Naive thymus-derived CD4-positive, alpha-beta T cell (primary cell): ENCODE data around the gene TBC1D32. TPM values are rescaled to one million over a fixed set of nuclear protein-coding genes. Genes with fewer than 3 reads are reported as not detected.

Source experiments
- ATAC-seq: fragments of 150-1000 bp; cut with Tn5 transposase; 2 replicates; pipeline ENCODE4 v1.10.0; 2021; ENCODE audit warnings: mild to moderate bottlenecking, moderate library complexity
- CTCF ChIA-PET: fragments of 350-600 bp; sonication (Branson Sonifier 250); formaldehyde crosslinking; loops from one replicate; lab custom pipeline; 2021; ENCODE audit warnings: antibody characterized with exemption; lab: Charles Lee
- POLR2A ChIA-PET: fragments of 350-600 bp; sonication (Branson Sonifier 250); formaldehyde crosslinking; loops from one replicate; lab custom pipeline; 2021; ENCODE audit warnings: antibody characterized with exemption, inconsistent platforms; lab: Charles Lee
- DNase-seq, 9 donors: peaks; one replicate each; pipeline versions ENCODE4 v3.0.0 to v3.0.0-alpha.2; 2020 to 2022; ENCODE audit warnings: mixed read lengths in 1 of 9
- H3K27ac ChIP-seq: one replicate; pipeline ENCODE4 v1.7.0; 2013; ENCODE audit warnings: mild to moderate bottlenecking, low read depth, low read length, moderate library complexity
- H3K27me3 ChIP-seq, 2 donors: one replicate each; pipeline ENCODE4 v1.7.0; 2013; ENCODE audit warnings: low read length in 2 of 2, mild to moderate bottlenecking in 2 of 2, moderate library complexity in 2 of 2; ENCODE audit not compliant: control insufficient read depth in 2 of 2, insufficient read depth in 2 of 2
- H3K36me3 ChIP-seq, 3 experiments: 1 replicate in 2 of 3; 2 replicates in 1 of 3; pipeline ENCODE4 v1.7.0; 2013; ENCODE audit warnings: low read length in 3 of 3, mild to moderate bottlenecking in 3 of 3, moderate library complexity in 1 of 3; ENCODE audit not compliant: insufficient read depth in 3 of 3, control insufficient read depth in 2 of 3
- H3K4me1 ChIP-seq, 2 donors: one replicate each; pipeline ENCODE4 v1.7.0; 2013; ENCODE audit warnings: low read length in 2 of 2, mild to moderate bottlenecking in 2 of 2, moderate library complexity in 1 of 2; ENCODE audit not compliant: control insufficient read depth in 2 of 2, insufficient read depth in 2 of 2
- H3K4me3 ChIP-seq: 2 replicates; pipeline ENCODE4 v1.7.0; 2013; ENCODE audit warnings: mild to moderate bottlenecking, low read length
- H3K9me3 ChIP-seq, 3 experiments: 1 replicate in 2 of 3; 2 replicates in 1 of 3; pipeline ENCODE4 v1.7.0; 2013; ENCODE audit warnings: low read length in 3 of 3; ENCODE audit not compliant: control insufficient read depth in 2 of 3
- H3K27ac Mint-ChIP-seq, 9 donors: one replicate each; pipeline ENCODE4 v1.8.0; 2020 to 2022; ENCODE audit warnings: mixed read lengths in 9 of 9, mild to moderate bottlenecking in 8 of 9, moderate library complexity in 5 of 9, inconsistent platforms in 2 of 9
- H3K27me3 Mint-ChIP-seq, 5 donors: one replicate each; pipeline ENCODE4 v1.8.0; 2021 to 2022; ENCODE audit warnings: mixed read lengths in 5 of 5, mild to moderate bottlenecking in 1 of 5
- H3K36me3 Mint-ChIP-seq, 5 donors: one replicate each; pipeline ENCODE4 v1.8.0; 2020 to 2022; ENCODE audit warnings: mixed read lengths in 5 of 5, mild to moderate bottlenecking in 3 of 5, inconsistent platforms in 1 of 5
- H3K4me1 Mint-ChIP-seq, 7 donors: one replicate each; pipeline ENCODE4 v1.8.0; 2020 to 2022; ENCODE audit warnings: mixed read lengths in 7 of 7, mild to moderate bottlenecking in 3 of 7, inconsistent platforms in 1 of 7
- H3K4me3 Mint-ChIP-seq, 10 donors: one replicate each; pipeline ENCODE4 v1.8.0; 2020 to 2022; ENCODE audit warnings: mild to moderate bottlenecking in 10 of 10, mixed read lengths in 10 of 10, moderate library complexity in 6 of 10, inconsistent platforms in 2 of 10
- H3K9me3 Mint-ChIP-seq, 11 donors: one replicate each; pipeline ENCODE4 v1.8.0; 2020 to 2022; ENCODE audit warnings: mixed read lengths in 11 of 11, mild to moderate bottlenecking in 4 of 11, inconsistent platforms in 1 of 11, moderate library complexity in 1 of 11
- intact Hi-C, 2 donors: fragments of 100-400 bp; cut with micrococcal nuclease; formaldehyde crosslinking; loops; one replicate each; pipeline ENCODE4 v1.15.1; 2023
- polyA plus RNA-seq, 2 donors: library from polyadenylated mRNA; unstranded; fragments of 300-500 nt; fragmentation: Illumina TruSeq; gene quantifications; one replicate each; pipeline ENCODE4 v1.2.3, GENCODE V29; 2021
- total RNA-seq, 6 experiments: library from RNA in 5 of 6; stranded (reverse) in 5 of 6; gene quantifications; 1 replicate in 5 of 6; 2 replicates in 1 of 6; pipeline ENCODE4 v1.2.3 and lab custom pipeline; 2021 to 2026

TBC1D32 gene
- total and polyA plus RNA-seq, 7 experiments from 2014 or later, result 2.2 to 17.7 (median 14.7) TPM

DNA sequence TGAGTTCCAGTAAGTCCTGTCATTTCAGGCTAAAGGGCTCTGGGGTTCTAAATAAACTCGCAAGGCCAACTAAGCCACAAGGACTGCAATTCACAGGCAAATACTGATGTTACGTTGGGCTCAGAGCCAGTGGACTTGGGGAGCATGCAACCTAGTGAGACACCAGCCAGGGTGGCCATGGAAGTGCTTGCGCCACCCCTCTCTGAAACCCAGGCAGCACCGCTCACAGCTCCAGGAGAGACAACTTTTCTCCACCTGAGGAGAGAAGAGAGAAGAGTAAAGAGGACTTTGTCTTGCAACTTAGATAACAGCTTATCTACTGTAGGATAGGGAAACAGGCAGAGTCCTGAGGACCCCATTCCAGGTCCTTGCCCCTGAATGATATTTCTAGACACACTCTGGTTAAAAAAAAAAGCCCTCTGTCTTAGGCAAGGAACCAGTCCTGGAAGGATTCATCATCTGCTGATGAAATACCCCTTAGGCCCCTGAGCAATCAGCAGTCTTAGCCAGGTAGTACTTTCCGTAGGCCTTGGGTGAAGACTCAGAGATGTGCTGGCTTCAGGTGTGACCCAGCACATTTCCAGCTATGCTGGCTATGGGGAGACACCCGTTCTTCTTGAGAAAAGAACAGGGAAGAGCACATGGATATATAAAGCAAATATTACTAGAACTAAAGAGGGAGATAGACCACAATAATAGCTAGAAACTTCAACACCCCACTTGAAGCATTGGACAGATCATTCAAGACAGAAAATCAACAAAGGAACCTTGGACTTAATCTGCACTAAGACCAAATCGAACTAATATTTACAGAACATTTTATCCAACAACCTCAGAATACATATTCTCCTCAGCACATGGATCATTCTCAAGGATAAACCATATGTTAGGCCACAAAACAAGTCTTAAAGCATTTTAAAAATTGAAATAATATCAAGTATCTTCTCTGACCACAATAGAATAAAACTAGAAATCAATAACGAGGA is 31.5 kb upstream of the TBC1D32 start:
- H3K27me3 Mint-ChIP-seq, result peaks cover 8 to 27% (median 16%) of the 10 kb centered on the region in 5 donors
- H3K27ac Mint-ChIP-seq, result no peak overlapping the region
- H3K9me3 ChIP-seq, result no peaks in the 10 kb centered on the region
- H3K27ac ChIP-seq, result no peak overlapping the region
- intact Hi-C loops, result no loop called here
- no peaks in the 10 kb centered on the region for H3K4me1 ChIP-seq
- no peak overlapping the region for H3K4me3 Mint-ChIP-seq
- ChIA-PET CTCF (no interaction called here), POLR2A (no interaction called here)
- no peaks in the 10 kb centered on the region for H3K9me3 Mint-ChIP-seq
- DNase-seq (no peak), ATAC-seq (no peak)
- H3K4me3 ChIP-seq, result no peak overlapping the region
- no peaks in the 10 kb centered on the region for H3K36me3 ChIP-seq
- H3K36me3 Mint-ChIP-seq, result no peaks in the 10 kb centered on the region
- H3K4me1 Mint-ChIP-seq, result no peaks in the 10 kb centered on the region
- no peaks in the 10 kb centered on the region for H3K27me3 ChIP-seq

DNA sequence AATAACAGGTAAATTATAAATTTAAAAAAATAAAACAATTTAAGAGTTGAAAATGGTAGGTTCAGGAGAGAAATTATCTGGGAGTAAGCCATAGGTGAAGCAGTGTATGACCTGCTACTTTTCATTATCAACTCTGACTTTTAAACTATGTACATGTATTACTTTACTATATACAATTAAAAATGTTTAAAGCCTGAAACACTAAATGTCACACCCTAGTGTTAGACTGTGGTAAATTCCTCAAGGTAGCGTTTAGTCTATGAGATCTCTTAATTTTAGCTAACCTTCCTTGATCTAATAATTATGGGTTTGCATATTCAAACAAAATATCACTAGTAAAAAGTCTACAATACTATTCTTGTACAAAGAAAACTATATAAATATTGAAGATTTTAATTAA is 22.3 kb upstream of the TBC1D32 start:
- no peak overlapping the region for H3K4me3 ChIP-seq
- ChIA-PET POLR2A (no interaction called here), CTCF (no interaction called here)
- H3K27ac ChIP-seq, result no peak overlapping the region
- Mint-ChIP-seq H3K36me3 (no peaks in the 10 kb centered on the region), H3K27me3 (peaks cover 21 to 39% (median 32%) of the 10 kb centered on the region in 5 donors), H3K4me3 (no peak overlapping the region), H3K4me1 (no peaks in the 10 kb centered on the region), H3K9me3 (no peaks in the 10 kb centered on the region), H3K27ac (no peak overlapping the region)
- H3K4me1 ChIP-seq, result no peaks in the 10 kb centered on the region
- H3K36me3 ChIP-seq, result no peaks in the 10 kb centered on the region
- DNase-seq (no peak), ATAC-seq (no peak)
- intact Hi-C loops, result loop anchor here in 1 of 2 donors (5.0 kb wide), 1 partner anchor 299 kb away; no protein-coding TSS in a partner anchor
- H3K27me3 ChIP-seq, result no peaks in the 10 kb centered on the region
- no peaks in the 10 kb centered on the region for H3K9me3 ChIP-seq

- Histone ChIP-seq H3K4me1 (no peaks in the 10 kb centered on the region), H3K27ac (no peak overlapping the region), H3K9me3 (no peaks in the 10 kb centered on the region), H3K36me3 (no peaks in the 10 kb centered on the region), H3K4me3 (no peak overlapping the region), H3K27me3 (no peaks in the 10 kb centered on the region)
- H3K4me3 Mint-ChIP-seq, result no peak overlapping the region
- ChIA-PET POLR2A (no interaction called here), CTCF (interaction anchor here (1.1 kb wide), 1 partner anchor 498 kb away, joined by 3 read pairs; no protein-coding TSS in a partner anchor)
- no peaks in the 10 kb centered on the region for H3K36me3 Mint-ChIP-seq
- H3K9me3 Mint-ChIP-seq, result no peaks in the 10 kb centered on the region
- DNase-seq (no peak), ATAC-seq (no peak)
- no peaks in the 10 kb centered on the region for H3K4me1 Mint-ChIP-seq
- intact Hi-C loops, result loop anchor here in 1 of 2 donors (1.0 to 5.0 kb wide), 3 partner anchors 297 to 679 kb away; no protein-coding TSS in a partner anchor
- no peak overlapping the region for H3K27ac Mint-ChIP-seq
- H3K27me3 Mint-ChIP-seq, result peaks cover 23 to 46% (median 31%) of the 10 kb centered on the region in 5 donors
These were observed 20.5 kb upstream of the TBC1D32 start for GRCh38 chr6:121354764-121355163.

DNA sequence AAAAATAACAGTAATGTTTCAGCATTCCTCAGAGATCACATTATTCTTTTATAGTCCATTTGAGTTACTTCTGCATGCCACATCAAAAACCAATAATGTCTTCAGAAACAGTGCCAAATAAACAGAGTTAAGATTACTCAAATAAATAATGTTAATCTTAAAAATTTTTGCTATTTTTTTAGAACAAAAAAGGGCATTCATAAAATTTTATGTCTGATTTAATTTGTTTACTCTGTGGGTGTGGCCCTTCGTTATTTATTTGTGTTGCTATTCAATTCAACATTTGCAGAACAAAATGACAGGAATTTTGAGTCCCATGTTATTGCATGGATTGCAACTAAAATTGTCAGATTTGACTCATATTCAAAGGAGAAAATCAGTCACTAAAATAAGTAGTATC is 18.7 kb upstream of the TBC1D32 start:
- Histone ChIP-seq H3K4me3 (no peak overlapping the region), H3K9me3 (no peaks in the 10 kb centered on the region), H3K4me1 (no peaks in the 10 kb centered on the region), H3K36me3 (no peaks in the 10 kb centered on the region), H3K27me3 (no peaks in the 10 kb centered on the region), H3K27ac (no peak overlapping the region)
- Mint-ChIP-seq H3K4me1 (no peaks in the 10 kb centered on the region), H3K27ac (no peak overlapping the region), H3K27me3 (peaks cover 21 to 42% (median 33%) of the 10 kb centered on the region in 5 donors), H3K36me3 (no peaks in the 10 kb centered on the region), H3K9me3 (no peaks in the 10 kb centered on the region), H3K4me3 (no peak overlapping the region)
- ATAC-seq, result no peak
- intact Hi-C loops, result loop anchor here in 1 of 2 donors (5.0 kb wide), 1 partner anchor 494 kb away; no protein-coding TSS in a partner anchor
- POLR2A ChIA-PET, result no interaction called here
- no peak for DNase-seq
- CTCF ChIA-PET, result no interaction called here

DNA sequence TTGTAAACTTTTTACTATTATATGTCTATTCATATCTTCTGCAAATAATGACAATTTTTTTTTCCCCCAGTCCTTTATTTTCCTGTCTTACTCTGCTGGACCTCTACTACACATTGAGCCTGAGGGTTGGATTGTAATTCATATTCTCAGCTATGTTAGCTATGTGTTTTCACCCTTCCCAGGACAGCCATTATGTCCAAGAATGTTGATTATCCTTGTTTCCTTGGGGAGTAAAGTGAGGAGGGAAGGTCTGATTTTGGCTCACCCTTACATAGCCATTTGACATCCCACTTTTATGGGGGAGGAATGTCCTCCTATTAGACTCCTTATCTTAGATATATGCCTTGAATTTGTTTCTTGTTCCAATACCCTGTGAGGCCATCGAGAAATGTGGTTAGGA is 17.6 kb upstream of the TBC1D32 start:
- H3K4me1 Mint-ChIP-seq, result no peaks in the 10 kb centered on the region
- Histone ChIP-seq H3K27ac (no peak overlapping the region), H3K4me1 (no peaks in the 10 kb centered on the region), H3K9me3 (no peaks in the 10 kb centered on the region), H3K36me3 (no peaks in the 10 kb centered on the region), H3K4me3 (no peak overlapping the region), H3K27me3 (no peaks in the 10 kb centered on the region)
- intact Hi-C loops, result loop anchor here in 1 of 2 donors (5.0 kb wide), 1 partner anchor 495 kb away; no protein-coding TSS in a partner anchor
- H3K36me3 Mint-ChIP-seq, result no peaks in the 10 kb centered on the region
- no peak for DNase-seq
- no peak for ATAC-seq
- peaks cover 21 to 35% (median 31%) of the 10 kb centered on the region in 5 donors for H3K27me3 Mint-ChIP-seq
- ChIA-PET CTCF (no interaction called here), POLR2A (no interaction called here)
- no peak overlapping the region for H3K27ac Mint-ChIP-seq
- H3K4me3 Mint-ChIP-seq, result no peak overlapping the region
- no peaks in the 10 kb centered on the region for H3K9me3 Mint-ChIP-seq

DNA sequence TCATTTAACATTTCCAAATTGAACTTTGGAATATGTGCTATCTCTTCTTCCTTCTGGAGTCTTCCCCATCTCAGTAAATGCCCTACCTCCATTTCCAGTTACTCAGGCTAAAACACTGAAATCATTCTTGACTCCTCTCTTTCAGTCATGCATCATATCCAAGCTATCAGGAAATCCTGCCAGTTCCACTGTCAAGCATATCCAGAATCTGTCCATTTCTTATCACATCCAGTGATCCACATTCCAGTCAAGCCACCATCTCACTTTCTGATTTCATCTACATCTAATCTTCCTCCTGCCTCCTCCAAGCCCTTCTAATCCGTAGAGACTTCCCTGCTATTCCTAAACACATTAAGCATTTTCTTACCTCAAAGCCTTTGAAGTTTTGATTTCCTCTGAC is 15.3 kb upstream of the TBC1D32 start:
- no peaks in the 10 kb centered on the region for H3K9me3 ChIP-seq
- ChIA-PET POLR2A (no interaction called here), CTCF (no interaction called here)
- no peak overlapping the region for H3K27ac ChIP-seq
- no peak overlapping the region for H3K27ac Mint-ChIP-seq
- intact Hi-C loops, result no loop called here
- H3K4me3 Mint-ChIP-seq, result no peak overlapping the region
- no peaks in the 10 kb centered on the region for H3K4me1 ChIP-seq
- no peaks in the 10 kb centered on the region for H3K9me3 Mint-ChIP-seq
- no peaks in the 10 kb centered on the region for H3K36me3 Mint-ChIP-seq
- ATAC-seq (no peak), DNase-seq (no peak)
- H3K36me3 ChIP-seq, result no peaks in the 10 kb centered on the region
- H3K27me3 ChIP-seq, result peaks cover 0 to under 1% of the 10 kb centered on the region in 2 donors
- H3K4me1 Mint-ChIP-seq, result no peaks in the 10 kb centered on the region
- H3K27me3 Mint-ChIP-seq, result peaks cover 21 to 39% (median 28%) of the 10 kb centered on the region in 5 donors
- no peak overlapping the region for H3K4me3 ChIP-seq
